ENCODE measurements around the gene CASP14.
"Not testable (repeated sequence)": the region's sequence is repeated elsewhere in the genome, so short reads cannot be mapped to it uniquely, and the experiment has no call there.

The CASP14 gene

GRCh38 chr19:15091918-15092753, 42.9 kb downstream of the CASP14 start:
- TF ChIP-seq, protein P1, sequence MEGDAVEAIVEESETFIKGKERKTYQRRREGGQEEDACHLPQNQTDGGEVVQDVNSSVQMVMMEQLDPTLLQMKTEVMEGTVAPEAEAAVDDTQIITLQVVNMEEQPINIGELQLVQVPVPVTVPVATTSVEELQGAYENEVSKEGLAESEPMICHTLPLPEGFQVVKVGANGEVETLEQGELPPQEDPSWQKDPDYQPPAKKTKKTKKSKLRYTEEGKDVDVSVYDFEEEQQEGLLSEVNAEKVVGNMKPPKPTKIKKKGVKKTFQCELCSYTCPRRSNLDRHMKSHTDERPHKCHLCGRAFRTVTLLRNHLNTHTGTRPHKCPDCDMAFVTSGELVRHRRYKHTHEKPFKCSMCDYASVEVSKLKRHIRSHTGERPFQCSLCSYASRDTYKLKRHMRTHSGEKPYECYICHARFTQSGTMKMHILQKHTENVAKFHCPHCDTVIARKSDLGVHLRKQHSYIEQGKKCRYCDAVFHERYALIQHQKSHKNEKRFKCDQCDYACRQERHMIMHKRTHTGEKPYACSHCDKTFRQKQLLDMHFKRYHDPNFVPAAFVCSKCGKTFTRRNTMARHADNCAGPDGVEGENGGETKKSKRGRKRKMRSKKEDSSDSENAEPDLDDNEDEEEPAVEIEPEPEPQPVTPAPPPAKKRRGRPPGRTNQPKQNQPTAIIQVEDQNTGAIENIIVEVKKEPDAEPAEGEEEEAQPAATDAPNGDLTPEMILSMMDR (IDR thresholded peaks at IDR 0.05; ENCODE audit: low read length, missing control alignments): peak; percentile 62

DNA sequence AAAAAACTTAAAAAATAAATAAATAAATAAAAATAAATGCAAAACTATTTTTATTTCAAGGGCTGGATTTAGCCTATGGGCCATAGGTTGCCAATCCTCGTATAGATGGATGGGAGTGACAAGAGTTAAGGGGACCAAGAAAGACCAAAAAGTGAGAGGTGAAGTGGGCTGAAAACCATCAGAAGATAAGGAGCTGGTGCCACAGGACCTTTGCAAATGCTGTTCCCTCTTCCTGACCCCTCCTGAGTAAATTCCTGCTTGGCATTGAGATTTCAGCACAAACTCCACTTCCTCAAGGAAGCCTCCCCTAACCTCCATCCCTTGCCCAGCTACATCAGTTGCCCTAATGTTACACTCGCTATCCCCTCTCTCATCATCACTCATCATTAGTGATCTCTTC, 43.7 kb downstream of the CASP14 start:
- H3K4me3 ChIP-seq (replicated peaks; ENCODE audit: low read depth, low read length): no peak overlapping the region
- TF ChIP-seq, protein P1 (IDR thresholded peaks at IDR 0.05; ENCODE audit: low read length, missing control alignments): no peak
- DNase-seq (ENCODE audit: low read depth): no peak

More at GRCh38 chr19:15091918-15092753, 42.9 kb downstream of the CASP14 start:
- H3K4me3 ChIP-seq (replicated peaks; ENCODE audit: low read depth, low read length): no peak overlapping the region
- DNase-seq (ENCODE audit: low read depth): peak; percentile 82

- H3K4me3 ChIP-seq (replicated peaks; ENCODE audit: low read depth, low read length): no peak overlapping the region
- no peak for DNase-seq (ENCODE audit: low read depth)
- TF ChIP-seq, protein P1 (IDR thresholded peaks at IDR 0.05; ENCODE audit: low read length, missing control alignments): no peak
Measured at GRCh38 chr19:15096223-15096622, 46.9 kb downstream of the CASP14 start.

DNA sequence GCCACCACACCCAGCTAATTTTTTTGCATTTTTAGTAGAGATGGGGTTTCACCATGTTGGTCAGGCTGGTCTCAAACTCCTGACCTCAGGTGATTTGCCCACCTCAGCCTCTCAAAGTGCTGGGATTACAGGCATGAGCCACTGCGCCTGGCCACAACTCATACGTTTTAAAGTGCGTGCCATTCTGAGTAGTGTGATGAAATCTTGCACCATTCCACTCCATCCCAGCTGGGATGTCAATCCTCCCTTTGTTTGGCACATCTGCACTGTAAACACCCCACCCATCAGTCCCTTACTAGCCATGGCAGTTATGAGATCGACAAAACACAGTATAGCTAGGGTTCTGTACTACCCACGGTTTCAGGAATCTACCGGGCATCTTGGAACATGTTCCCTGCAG, 48.7 kb downstream of the CASP14 start:
- DNase-seq (ENCODE audit: low read depth); H3K4me3 ChIP-seq (replicated peaks; ENCODE audit: low read depth, low read length): not testable (repeated sequence)

GRCh38 chr19:15098460-15098859, 49.2 kb downstream of the CASP14 start:
- no peak for DNase-seq (ENCODE audit: low read depth)
- TF ChIP-seq, protein P1 (IDR thresholded peaks at IDR 0.05; ENCODE audit: low read length, missing control alignments): no peak

DNA sequence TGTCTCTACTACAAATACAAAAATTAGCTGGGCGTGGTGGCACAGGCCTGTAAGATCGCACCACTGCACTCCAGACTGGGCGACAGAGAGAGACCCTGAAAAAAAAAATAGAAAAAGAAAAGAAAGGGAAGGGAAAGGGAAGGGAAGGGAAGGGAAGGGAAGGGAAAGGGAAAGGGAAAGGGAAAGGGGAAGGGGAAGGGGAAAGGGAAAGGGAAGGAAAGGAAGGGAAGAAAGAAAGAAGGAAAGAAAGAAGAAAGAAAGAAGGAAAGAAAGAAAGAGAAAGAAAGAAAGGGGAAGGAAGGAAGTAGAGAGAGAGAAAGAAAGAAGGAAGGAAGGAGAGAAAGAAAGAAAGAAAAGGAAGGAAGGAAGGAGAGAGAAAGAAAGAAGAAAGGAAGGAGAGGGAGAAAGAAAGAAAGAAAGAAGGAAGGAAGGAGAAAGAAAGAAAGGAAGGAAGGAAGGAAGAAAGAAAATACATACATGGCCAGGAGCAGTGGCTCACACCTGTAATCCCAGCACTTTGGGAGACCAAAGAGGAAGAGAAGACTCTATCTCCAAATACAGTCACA, 49.8 kb downstream of the CASP14 start:
- H3K4me3 ChIP-seq (replicated peaks; ENCODE audit: low read depth, low read length): no peak overlapping the region
- DNase-seq (ENCODE audit: low read depth): no peak
- TF ChIP-seq, protein P1 (IDR thresholded peaks at IDR 0.05; ENCODE audit: low read length, missing control alignments): no peak

More at GRCh38 chr19:15098460-15098859, 49.2 kb downstream of the CASP14 start:
- no peak overlapping the region for H3K4me3 ChIP-seq (replicated peaks; ENCODE audit: low read depth, low read length)

DNA sequence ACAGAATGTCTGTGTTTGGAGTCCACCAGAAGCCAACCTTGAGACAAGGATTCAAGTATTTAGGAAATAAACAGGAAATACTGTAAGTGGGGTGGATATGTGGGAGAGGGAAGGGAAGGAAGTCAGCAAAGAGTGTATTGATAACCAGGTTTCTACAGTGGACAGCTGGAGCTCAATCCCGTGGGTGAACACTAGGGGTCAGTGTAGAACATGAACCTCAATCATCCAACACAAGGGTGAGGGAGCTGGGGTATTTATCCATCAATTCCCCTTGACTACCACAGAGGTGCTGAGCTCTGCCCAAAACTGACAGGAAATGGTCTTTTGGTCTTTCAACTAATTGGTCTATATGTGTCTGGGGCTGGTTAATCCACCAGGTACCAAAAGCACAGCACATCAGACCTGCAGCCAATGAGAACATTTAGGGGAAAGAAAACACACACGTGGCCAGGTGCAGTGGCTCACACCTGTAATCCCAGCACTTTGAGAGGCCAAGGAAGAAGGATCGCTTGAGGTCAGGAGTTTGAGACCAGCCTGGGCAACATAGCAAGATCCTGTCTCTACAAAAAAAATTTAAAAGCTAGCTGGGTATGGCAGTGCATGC, 52.3 kb downstream of the CASP14 start:
- TF ChIP-seq, protein P1 (IDR thresholded peaks at IDR 0.05; ENCODE audit: low read length, missing control alignments): peak; percentile 88
- peak; percentile 69 for DNase-seq (ENCODE audit: low read depth)
- no peak overlapping the region for H3K4me3 ChIP-seq (replicated peaks; ENCODE audit: low read depth, low read length)

All from fibroblast of pulmonary artery (primary cell).